Keratinocyte (primary cell): ENCODE data around the gene ALG2.
"Not testable (repeated sequence)": the region's sequence is repeated elsewhere in the genome, so short reads cannot be mapped to it uniquely, and the experiment has no call there.

Source experiments
- EZH2 ChIP-seq: IDR thresholded peaks from one replicate; pipeline ENCODE4 v1.6.1; 2012; ENCODE audit warnings: inconsistent platforms, mild to moderate bottlenecking, low read length, moderate library complexity
- TF ChIP-seq, protein P1 (sequence below), 3 experiments: IDR thresholded peaks in 1 of 3; conservative IDR thresholded peaks in 1 of 3; optimal IDR thresholded peaks in 1 of 3; 2 replicates in 2 of 3; 3 replicates in 1 of 3; pipeline versions ENCODE3 to v1.5.1; 2011; ENCODE audit warnings: low read length in 3 of 3, mild to moderate bottlenecking in 3 of 3, moderate library complexity in 2 of 3, control low read depth in 1 of 3, inconsistent platforms in 1 of 3; ENCODE audit not compliant: insufficient read depth in 2 of 3; ENCODE audit errors: extremely low read depth in 1 of 3

GRCh38 chr9:99237849-99238248 is 16.1 kb upstream of the ALG2 start:
- TF ChIP-seq EZH2, result not testable (repeated sequence)
- TF ChIP-seq, protein P1, sequence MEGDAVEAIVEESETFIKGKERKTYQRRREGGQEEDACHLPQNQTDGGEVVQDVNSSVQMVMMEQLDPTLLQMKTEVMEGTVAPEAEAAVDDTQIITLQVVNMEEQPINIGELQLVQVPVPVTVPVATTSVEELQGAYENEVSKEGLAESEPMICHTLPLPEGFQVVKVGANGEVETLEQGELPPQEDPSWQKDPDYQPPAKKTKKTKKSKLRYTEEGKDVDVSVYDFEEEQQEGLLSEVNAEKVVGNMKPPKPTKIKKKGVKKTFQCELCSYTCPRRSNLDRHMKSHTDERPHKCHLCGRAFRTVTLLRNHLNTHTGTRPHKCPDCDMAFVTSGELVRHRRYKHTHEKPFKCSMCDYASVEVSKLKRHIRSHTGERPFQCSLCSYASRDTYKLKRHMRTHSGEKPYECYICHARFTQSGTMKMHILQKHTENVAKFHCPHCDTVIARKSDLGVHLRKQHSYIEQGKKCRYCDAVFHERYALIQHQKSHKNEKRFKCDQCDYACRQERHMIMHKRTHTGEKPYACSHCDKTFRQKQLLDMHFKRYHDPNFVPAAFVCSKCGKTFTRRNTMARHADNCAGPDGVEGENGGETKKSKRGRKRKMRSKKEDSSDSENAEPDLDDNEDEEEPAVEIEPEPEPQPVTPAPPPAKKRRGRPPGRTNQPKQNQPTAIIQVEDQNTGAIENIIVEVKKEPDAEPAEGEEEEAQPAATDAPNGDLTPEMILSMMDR (optimal IDR thresholded peaks at IDR 0.05 in 1 of 3, IDR thresholded peaks at IDR 0.05 in 1 of 3, conservative IDR thresholded peaks at IDR 0.05 in 1 of 3; ENCODE audit: extremely low read depth in 1 of 3, insufficient read depth in 2 of 3, low read length in 3 of 3), result not testable (repeated sequence)
